H1 (cell line): ENCODE results near the gene OR8I2.

ENCODE experiments used
- ATF3 ChIP-seq: IDR thresholded peaks from 2 replicates; pipeline ENCODE4 v1.6.1; 2011; ENCODE audit warnings: low read depth, mild to moderate bottlenecking, low read length; ENCODE audit not compliant: insufficient read depth
- CHD1 ChIP-seq: IDR thresholded peaks from 2 replicates; pipeline ENCODE4 v1.6.1; 2012; ENCODE audit warnings: low read depth, low read length, improper control_type of control experiment
- EZH2 ChIP-seq: fragments of 200-600 bp; sonication (generic); IDR thresholded peaks from 2 replicates; pipeline ENCODE4 v1.7.1; 2012; ENCODE audit warnings: low read depth, mild to moderate bottlenecking, moderate library complexity, low read length, inconsistent platforms; ENCODE audit not compliant: severe bottlenecking
- POLR2A ChIP-seq, 2 experiments: IDR thresholded peaks; 1 replicate in 1 of 2; 2 replicates in 1 of 2; pipeline ENCODE4 v1.6.1; 2011; ENCODE audit warnings: low read depth in 2 of 2, low read length in 2 of 2, mild to moderate bottlenecking in 2 of 2; ENCODE audit errors: control extremely low read depth in 1 of 2
- POLR2AphosphoS5 ChIP-seq: IDR thresholded peaks from 2 replicates; pipeline ENCODE4 v1.6.1; 2011; ENCODE audit warnings: low read depth, low read length
- RBBP5 ChIP-seq: IDR thresholded peaks from 2 replicates; pipeline ENCODE4 v1.7.1; 2012; ENCODE audit warnings: low read depth, mild to moderate bottlenecking, inconsistent platforms, low read length, moderate library complexity, borderline replicate concordance
- RFX5 ChIP-seq: IDR thresholded peaks from 2 replicates; pipeline ENCODE4 v1.6.1; 2011; ENCODE audit warnings: low read depth, low read length, improper control_type of control experiment, borderline replicate concordance
- SIX5 ChIP-seq: IDR thresholded peaks from 2 replicates; pipeline ENCODE4 v1.6.1; 2011; ENCODE audit warnings: mild to moderate bottlenecking, low read depth, low read length
- TAF1 ChIP-seq: IDR thresholded peaks from 2 replicates; pipeline ENCODE4 v1.6.1; 2011; ENCODE audit warnings: mild to moderate bottlenecking, low read depth, low read length
- TF ChIP-seq, protein P1 (sequence below), 3 experiments: IDR thresholded peaks; 1 replicate in 2 of 3; 2 replicates in 1 of 3; pipeline versions ENCODE4 v1.5.1 to v1.6.1; 2011; ENCODE audit warnings: low read length in 3 of 3, mild to moderate bottlenecking in 3 of 3, inconsistent platforms in 2 of 3, low read depth in 1 of 3, moderate library complexity in 1 of 3; ENCODE audit not compliant: insufficient read depth in 1 of 3; ENCODE audit errors: control extremely low read depth in 1 of 3

DNA sequence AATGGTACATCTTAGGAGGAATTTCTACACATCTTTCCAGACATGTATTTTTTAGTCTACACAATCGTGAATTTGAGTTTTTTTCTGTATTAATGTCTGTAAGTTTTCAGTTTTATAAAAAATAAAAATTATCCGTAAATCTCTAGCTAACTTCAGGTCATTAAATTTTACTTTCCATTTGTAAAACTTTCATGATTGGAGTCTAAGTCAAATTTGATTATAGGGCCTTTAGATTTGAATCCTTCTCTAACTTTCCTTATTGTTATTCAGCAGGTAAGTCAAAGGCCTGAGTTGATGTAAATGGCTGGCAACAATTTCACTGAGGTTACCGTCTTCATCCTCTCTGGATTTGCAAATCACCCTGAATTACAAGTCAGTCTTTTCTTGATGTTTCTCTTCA is at the start of gene OR8I2:
- TF ChIP-seq POLR2AphosphoS5 (no peak), SIX5 (no peak), TAF1 (no peak), ATF3 (no peak), POLR2A (IDR thresholded peaks at IDR 0.05; ENCODE audit: control extremely low read depth in 1 of 2, low read depth in 2 of 2, low read length in 2 of 2) (no peak), RBBP5 (no peak), EZH2 (no peak), CHD1 (no peak), RFX5 (no peak)
- TF ChIP-seq, protein P1, sequence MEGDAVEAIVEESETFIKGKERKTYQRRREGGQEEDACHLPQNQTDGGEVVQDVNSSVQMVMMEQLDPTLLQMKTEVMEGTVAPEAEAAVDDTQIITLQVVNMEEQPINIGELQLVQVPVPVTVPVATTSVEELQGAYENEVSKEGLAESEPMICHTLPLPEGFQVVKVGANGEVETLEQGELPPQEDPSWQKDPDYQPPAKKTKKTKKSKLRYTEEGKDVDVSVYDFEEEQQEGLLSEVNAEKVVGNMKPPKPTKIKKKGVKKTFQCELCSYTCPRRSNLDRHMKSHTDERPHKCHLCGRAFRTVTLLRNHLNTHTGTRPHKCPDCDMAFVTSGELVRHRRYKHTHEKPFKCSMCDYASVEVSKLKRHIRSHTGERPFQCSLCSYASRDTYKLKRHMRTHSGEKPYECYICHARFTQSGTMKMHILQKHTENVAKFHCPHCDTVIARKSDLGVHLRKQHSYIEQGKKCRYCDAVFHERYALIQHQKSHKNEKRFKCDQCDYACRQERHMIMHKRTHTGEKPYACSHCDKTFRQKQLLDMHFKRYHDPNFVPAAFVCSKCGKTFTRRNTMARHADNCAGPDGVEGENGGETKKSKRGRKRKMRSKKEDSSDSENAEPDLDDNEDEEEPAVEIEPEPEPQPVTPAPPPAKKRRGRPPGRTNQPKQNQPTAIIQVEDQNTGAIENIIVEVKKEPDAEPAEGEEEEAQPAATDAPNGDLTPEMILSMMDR (IDR thresholded peaks at IDR 0.05; ENCODE audit: control extremely low read depth in 1 of 3, insufficient read depth in 1 of 3, low read depth in 1 of 3, low read length in 3 of 3), result no peak
